Retinal pigment epithelial cell (primary cell): ENCODE data around the gene UTRN.

Experiments used
- DNase-seq: peaks from one replicate; pipeline ENCODE4 v3.0.0-alpha.2; 2010; ENCODE audit warnings: low read depth
- H3K4me3 ChIP-seq: 2 replicates; pipeline ENCODE4 v1.5.1; 2011; ENCODE audit warnings: mild to moderate bottlenecking, low read length, control low read depth, moderate library complexity
- CTCF ChIP-seq: conservative IDR thresholded peaks from 2 replicates; pipeline ENCODE4 v1.5.1; 2011; ENCODE audit warnings: low read depth, low read length, control low read depth, inconsistent platforms

UTRN gene

GRCh38 chr6:144283646-144284477, 1.3 kb upstream of the UTRN start:
- TF ChIP-seq CTCF: peak; percentile 36
- DNase-seq: no peak

GRCh38 chr6:144284478-144284782, 705 bp upstream of the UTRN start:
- peak overlapping the region; percentile 87 for H3K4me3 ChIP-seq
- TF ChIP-seq CTCF: no peak
- no peak for DNase-seq

More at GRCh38 chr6:144283646-144284477, 1.3 kb upstream of the UTRN start:
- H3K4me3 ChIP-seq: peak overlapping the region; percentile 87

GRCh38 chr6:144285548-144285797, 338 bp downstream of the UTRN start:
- no peak for TF ChIP-seq CTCF
- peak overlapping the region; percentile 87 for H3K4me3 ChIP-seq
- DNase-seq: no peak

GRCh38 chr6:144285798-144286502, 815 bp downstream of the UTRN start:
- DNase-seq: no peak
- TF ChIP-seq CTCF: no peak
- H3K4me3 ChIP-seq: peak overlapping the region; percentile 87

GRCh38 chr6:144286503-144287393, 1.6 kb downstream of the UTRN start:
- H3K4me3 ChIP-seq: peak overlapping the region; percentile 87
- TF ChIP-seq CTCF: no peak
- DNase-seq: no peak

- no peak for DNase-seq
- no peak for TF ChIP-seq CTCF
- no peak overlapping the region for H3K4me3 ChIP-seq
Observed at GRCh38 chr6:144289006-144289405, 3.9 kb downstream of the UTRN start.
